Lower lobe of right lung (tissue), 2 donors: ENCODE results near the gene TRNAU1AP. TPM values are rescaled to one million over a fixed set of nuclear protein-coding genes. Genes with fewer than 3 reads are reported as not detected.

Experiments
- ATAC-seq, 2 donors: fragments of 200-7000 bp; cut with Tn5 transposase; one replicate each; pipeline ENCODE4 v1.9.1; 2020 to 2022; ENCODE audit warnings: mild to moderate bottlenecking in 2 of 2, moderate library complexity in 2 of 2
- DNase-seq: peaks from one replicate; pipeline ENCODE4 v3.0.0-alpha.2; 2020
- H3K27ac ChIP-seq: fragments of 200-600 bp; one replicate; pipeline ENCODE4 v1.8.0; 2022
- H3K27me3 ChIP-seq: fragments of 200-600 bp; one replicate; pipeline ENCODE4 v1.8.0; 2022; ENCODE audit warnings: low read depth
- H3K36me3 ChIP-seq: fragments of 200-600 bp; one replicate; pipeline ENCODE4 v1.8.0; 2022; ENCODE audit warnings: mild to moderate bottlenecking
- H3K4me1 ChIP-seq: fragments of 200-600 bp; one replicate; pipeline ENCODE4 v1.8.0; 2022
- H3K4me3 ChIP-seq: fragments of 200-600 bp; one replicate; pipeline ENCODE4 v1.8.0; 2022; ENCODE audit warnings: mild to moderate bottlenecking
- H3K9me3 ChIP-seq: fragments of 200-600 bp; one replicate; pipeline ENCODE4 v1.8.0; 2022
- intact Hi-C: fragments of 100-400 bp; cut with DNase I; formaldehyde crosslinking; loops from one replicate; pipeline ENCODE4 v1.11.0; 2022
- total RNA-seq: library from RNA; stranded (reverse); fragmentation: NEBNext Ultra II Directional; extraction: Animal tissue kit (Norgen Biotek cat#: 25700); gene quantifications from one replicate; pipeline ENCODE4 v1.2.1, GENCODE V29; 2021
- TF ChIP-seq, protein P1 (sequence below): fragments of 200-600 bp; IDR thresholded peaks from one replicate; pipeline ENCODE4 v1.8.0; 2022; ENCODE audit warnings: antibody characterized with exemption, mild to moderate bottlenecking
- donor health status: DM: no; HTN: yes; CAD: no; lungs with severe emphysema.

Gene TRNAU1AP
- total RNA-seq, 1 donor from 2014 or later: 26.3 TPM

DNA sequence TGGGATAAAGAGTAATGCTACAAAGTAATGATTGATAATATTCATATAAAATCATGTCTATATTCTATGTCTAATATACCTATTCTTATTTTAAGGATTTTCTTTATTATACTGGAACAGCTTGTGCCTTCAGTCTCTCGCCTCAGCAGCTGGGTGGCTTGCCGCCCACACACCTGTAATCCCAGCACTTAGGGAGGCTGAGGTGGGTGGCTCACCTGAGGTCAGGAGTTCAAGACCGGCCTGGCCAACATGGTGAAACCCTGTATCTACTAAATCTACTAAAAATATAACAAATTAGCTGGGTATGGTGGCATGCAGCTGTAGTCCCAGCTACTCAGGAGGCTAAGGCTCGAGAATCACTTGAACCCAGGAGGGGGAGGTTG, 7.6 kb upstream of the TRNAU1AP start:
- H3K4me3 ChIP-seq: no peak overlapping the region
- no peaks in the 10 kb centered on the region for H3K36me3 ChIP-seq
- ATAC-seq: no peak
- DNase-seq: no peak
- no peak overlapping the region for H3K27ac ChIP-seq
- no peaks in the 10 kb centered on the region for H3K9me3 ChIP-seq
- peaks cover 5% of the 10 kb centered on the region for H3K4me1 ChIP-seq
- TF ChIP-seq, protein P1, sequence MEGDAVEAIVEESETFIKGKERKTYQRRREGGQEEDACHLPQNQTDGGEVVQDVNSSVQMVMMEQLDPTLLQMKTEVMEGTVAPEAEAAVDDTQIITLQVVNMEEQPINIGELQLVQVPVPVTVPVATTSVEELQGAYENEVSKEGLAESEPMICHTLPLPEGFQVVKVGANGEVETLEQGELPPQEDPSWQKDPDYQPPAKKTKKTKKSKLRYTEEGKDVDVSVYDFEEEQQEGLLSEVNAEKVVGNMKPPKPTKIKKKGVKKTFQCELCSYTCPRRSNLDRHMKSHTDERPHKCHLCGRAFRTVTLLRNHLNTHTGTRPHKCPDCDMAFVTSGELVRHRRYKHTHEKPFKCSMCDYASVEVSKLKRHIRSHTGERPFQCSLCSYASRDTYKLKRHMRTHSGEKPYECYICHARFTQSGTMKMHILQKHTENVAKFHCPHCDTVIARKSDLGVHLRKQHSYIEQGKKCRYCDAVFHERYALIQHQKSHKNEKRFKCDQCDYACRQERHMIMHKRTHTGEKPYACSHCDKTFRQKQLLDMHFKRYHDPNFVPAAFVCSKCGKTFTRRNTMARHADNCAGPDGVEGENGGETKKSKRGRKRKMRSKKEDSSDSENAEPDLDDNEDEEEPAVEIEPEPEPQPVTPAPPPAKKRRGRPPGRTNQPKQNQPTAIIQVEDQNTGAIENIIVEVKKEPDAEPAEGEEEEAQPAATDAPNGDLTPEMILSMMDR: no peak
- intact Hi-C loops: no loop called here
- H3K27me3 ChIP-seq: no peaks in the 10 kb centered on the region

DNA sequence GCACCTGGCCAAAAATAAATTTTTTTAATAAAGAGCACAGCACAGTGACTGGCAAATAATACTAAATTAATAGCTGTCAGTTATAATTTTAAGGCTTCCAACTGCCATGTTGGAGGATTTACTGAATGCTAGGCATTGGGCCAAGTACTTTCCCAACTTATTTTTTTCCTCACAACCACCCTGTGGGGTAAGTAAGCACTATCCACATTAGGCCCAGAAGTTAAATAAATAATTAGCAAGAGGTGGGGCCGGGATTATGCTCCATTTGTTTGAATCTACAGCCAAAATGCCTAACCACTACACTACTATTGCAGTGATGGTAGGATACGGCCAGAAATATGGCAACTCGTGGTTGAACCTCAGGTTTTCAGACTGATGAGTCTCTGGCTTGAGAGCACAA, 4.6 kb upstream of the TRNAU1AP start:
- Histone ChIP-seq H3K27me3 (no peaks in the 10 kb centered on the region), H3K4me1 (peaks cover 6% of the 10 kb centered on the region), H3K27ac (no peak overlapping the region), H3K36me3 (no peaks in the 10 kb centered on the region), H3K9me3 (no peaks in the 10 kb centered on the region), H3K4me3 (no peak overlapping the region)
- DNase-seq (no peak), ATAC-seq (no peak)
- TF ChIP-seq, protein P1: no peak
- intact Hi-C loops: no loop called here

DNA sequence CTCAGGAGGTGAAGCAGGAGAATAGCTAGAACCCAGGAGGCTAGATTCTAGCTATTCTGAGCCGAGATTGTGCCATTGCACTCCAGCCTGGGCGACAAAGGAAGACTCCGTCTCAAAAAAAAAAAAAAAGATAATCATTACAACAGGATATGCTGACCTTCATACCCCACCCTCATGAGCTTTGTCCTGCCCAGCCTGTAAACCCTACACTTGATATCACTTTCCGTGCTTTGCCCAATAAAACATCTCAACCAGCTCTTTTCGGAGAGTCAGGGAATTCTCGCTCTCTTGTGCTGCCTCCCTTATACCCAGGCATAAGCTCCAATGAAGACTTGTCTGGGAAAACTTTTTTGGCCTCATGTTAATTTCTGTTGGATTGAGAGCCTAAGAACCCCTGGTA, 1.5 kb upstream of the TRNAU1AP start:
- no peak overlapping the region for H3K4me3 ChIP-seq
- TF ChIP-seq, protein P1: no peak
- no peaks in the 10 kb centered on the region for H3K9me3 ChIP-seq
- DNase-seq (no peak), ATAC-seq (no peak)
- peaks cover 16% of the 10 kb centered on the region for H3K4me1 ChIP-seq
- no peaks in the 10 kb centered on the region for H3K27me3 ChIP-seq
- H3K27ac ChIP-seq: no peak overlapping the region
- H3K36me3 ChIP-seq: peaks cover 15% of the 10 kb centered on the region
- intact Hi-C loops: no loop called here

DNA sequence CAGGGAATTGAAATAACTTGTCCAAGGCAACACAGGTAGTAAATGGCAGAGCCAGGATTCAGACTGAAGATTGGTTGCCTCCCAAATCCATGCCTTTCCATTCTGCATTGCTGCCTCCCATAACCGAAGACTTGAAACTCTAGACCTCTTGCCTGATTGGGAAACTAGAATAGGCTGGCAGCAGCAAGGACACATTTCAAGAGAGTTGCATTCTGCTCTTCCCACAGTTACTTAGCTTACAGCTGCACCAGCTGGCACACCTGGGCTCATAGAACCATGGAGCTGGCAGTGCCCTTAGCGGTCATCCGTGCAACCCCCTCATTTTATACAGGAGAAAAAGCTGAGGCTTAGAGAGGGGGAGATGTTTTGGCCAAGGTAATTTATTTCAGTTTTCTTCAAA, 8.0 kb downstream of the TRNAU1AP start:
- H3K27ac ChIP-seq: no peak overlapping the region
- TF ChIP-seq, protein P1: no peak
- no peak for DNase-seq
- intact Hi-C loops: no loop called here
- no peak overlapping the region for H3K4me3 ChIP-seq
- H3K4me1 ChIP-seq: no peaks in the 10 kb centered on the region
- no peaks in the 10 kb centered on the region for H3K27me3 ChIP-seq
- H3K9me3 ChIP-seq: no peaks in the 10 kb centered on the region
- peaks cover 96% of the 10 kb centered on the region for H3K36me3 ChIP-seq
- ATAC-seq: no peak

DNA sequence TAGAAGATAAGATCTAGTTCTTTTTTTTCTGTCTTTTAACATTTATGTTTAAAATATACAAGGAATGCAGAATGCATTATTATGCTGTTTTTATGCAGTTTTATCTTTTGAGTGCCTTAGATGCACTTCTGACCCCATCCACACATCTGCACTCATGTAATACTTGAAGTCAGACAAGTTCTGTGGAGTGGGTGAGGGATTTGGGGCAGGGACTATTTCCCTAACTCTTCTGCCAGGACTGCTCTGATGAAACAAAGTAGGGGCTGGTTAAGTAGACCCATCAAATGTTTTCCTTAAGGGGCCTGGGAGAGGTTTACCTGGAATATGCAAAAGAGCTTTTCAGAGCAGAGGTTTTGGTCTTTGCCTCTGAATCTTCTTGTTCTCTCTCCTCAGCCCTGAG, 11.4 kb downstream of the TRNAU1AP start:
- intact Hi-C loops: no loop called here
- Histone ChIP-seq H3K9me3 (no peaks in the 10 kb centered on the region), H3K36me3 (peaks cover 100% of the 10 kb centered on the region), H3K4me3 (no peak overlapping the region), H3K27ac (peak overlapping the region; percentile 51), H3K27me3 (no peaks in the 10 kb centered on the region), H3K4me1 (no peaks in the 10 kb centered on the region)
- peak in 1 of 2 donors; percentile 55 for ATAC-seq
- TF ChIP-seq, protein P1: no peak
- no peak for DNase-seq

DNA sequence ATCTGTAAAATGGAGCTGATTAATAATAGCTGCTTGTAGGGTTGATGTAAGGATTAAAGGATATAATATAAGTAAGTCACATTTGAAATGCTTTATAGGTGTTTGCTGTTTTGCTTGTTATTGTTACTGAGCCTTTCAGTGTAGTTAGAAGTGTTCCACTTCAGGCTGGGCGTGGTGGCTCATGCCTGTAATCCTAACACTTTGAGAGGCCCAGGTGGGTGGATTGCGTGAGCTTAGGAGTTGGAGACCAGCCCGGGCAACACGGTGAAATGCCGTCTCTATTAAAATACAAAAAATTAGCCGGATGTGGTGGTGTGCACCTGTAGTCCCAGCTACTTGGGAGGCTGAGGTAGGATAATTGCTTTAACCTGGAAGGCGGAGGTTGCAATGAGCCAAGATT, 12.2 kb downstream of the TRNAU1AP start:
- ATAC-seq (peak; percentile 74 to 80), DNase-seq (peak; percentile 64)
- Histone ChIP-seq H3K36me3 (peaks cover 100% of the 10 kb centered on the region), H3K4me1 (no peaks in the 10 kb centered on the region), H3K4me3 (no peak overlapping the region), H3K9me3 (no peaks in the 10 kb centered on the region), H3K27me3 (no peaks in the 10 kb centered on the region), H3K27ac (peak overlapping the region; percentile 51)
- TF ChIP-seq, protein P1: no peak
- intact Hi-C loops: no loop called here
